WTC11 (cell line): Measurements from ENCODE around the gene SOWAHA. TPM values are rescaled to one million over a fixed set of nuclear protein-coding genes. Genes with fewer than 3 reads are reported as not detected.

ENCODE experiments used
- ATAC-seq: fragments of 200-7000 bp; cut with Tn5 transposase; 2 replicates; pipeline ENCODE4 v1.10.0; 2021; ENCODE audit warnings: mild to moderate bottlenecking, moderate library complexity
- CTCF ChIA-PET: fragments of 300-600 bp; sonication (Branson Sonifier 250); formaldehyde crosslinking; loops from one replicate; lab custom pipeline; 2021; ENCODE audit warnings: antibody characterized with exemption; lab: Charles Lee
- POLR2A ChIA-PET: fragments of 350-600 bp; sonication (Branson Sonifier 250); formaldehyde crosslinking; loops from one replicate; lab custom pipeline; 2021; ENCODE audit warnings: antibody characterized with exemption; lab: Charles Lee
- DNase-seq: peaks from one replicate; pipeline ENCODE4 v3.0.0; 2021; ENCODE audit warnings: low spot score
- H3K27ac Mint-ChIP-seq: 2 replicates; pipeline ENCODE4 v1.8.0; 2021; ENCODE audit warnings: mixed read lengths
- H3K27me3 Mint-ChIP-seq: 2 replicates; pipeline ENCODE4 v1.8.0; 2021; ENCODE audit warnings: low read depth, mild to moderate bottlenecking, moderate library complexity, mixed read lengths
- H3K36me3 Mint-ChIP-seq: 2 replicates; pipeline ENCODE4 v1.8.0; 2021; ENCODE audit warnings: mixed read lengths
- H3K4me1 Mint-ChIP-seq: 2 replicates; pipeline ENCODE4 v1.8.0; 2022; ENCODE audit warnings: mixed read lengths
- H3K4me3 Mint-ChIP-seq: 2 replicates; pipeline ENCODE4 v1.8.0; 2021; ENCODE audit warnings: mild to moderate bottlenecking, moderate library complexity, mixed read lengths
- H3K9me3 Mint-ChIP-seq: 2 replicates; pipeline ENCODE4 v1.8.0; 2021; ENCODE audit warnings: mixed read lengths
- ARID4B ChIP-seq: sonication (generic); formaldehyde crosslinking; IDR thresholded peaks from 2 replicates; pipeline ENCODE4 v1.8.0; 2023; ENCODE audit warnings: missing genetic modification reagents, mild to moderate bottlenecking, borderline replicate concordance
- ATF3 ChIP-seq: sonication (generic); formaldehyde crosslinking; conservative IDR thresholded peaks from 2 replicates; pipeline ENCODE4 v1.8.1; 2022; ENCODE audit warnings: mild to moderate bottlenecking, missing genetic modification reagents
- CDX4 ChIP-seq: fragments of 250-450 bp; sonication (Bioruptor Pico); IDR thresholded peaks from 2 replicates; pipeline ENCODE4 v1.9.0; 2021; ENCODE audit warnings: moderate library complexity, mild to moderate bottlenecking, inconsistent platforms, borderline replicate concordance
- CTCF ChIP-seq: fragments of 200-600 bp; IDR thresholded peaks from 2 replicates; pipeline ENCODE4 v1.8.0; 2022; ENCODE audit warnings: antibody characterized with exemption
- E2F5 ChIP-seq: sonication (generic); formaldehyde crosslinking; IDR thresholded peaks from 2 replicates; pipeline ENCODE4 v1.8.1; 2022; ENCODE audit warnings: mild to moderate bottlenecking, moderate library complexity, missing genetic modification reagents
- ELF4 ChIP-seq: sonication (generic); formaldehyde crosslinking; IDR thresholded peaks from 2 replicates; pipeline ENCODE4 v1.8.1; 2022; ENCODE audit warnings: low read depth, mild to moderate bottlenecking, moderate library complexity, missing genetic modification reagents
- NR2C2 ChIP-seq: sonication (generic); formaldehyde crosslinking; IDR thresholded peaks from 2 replicates; pipeline ENCODE4 v1.8.0; 2022; ENCODE audit warnings: mild to moderate bottlenecking, missing genetic modification reagents
- PRRX2 ChIP-seq: fragments of 250-450 bp; sonication (Bioruptor Pico); IDR thresholded peaks from 2 replicates; pipeline ENCODE4 v1.8.0; 2021; ENCODE audit warnings: mild to moderate bottlenecking
- SMAD3 ChIP-seq: sonication (generic); formaldehyde crosslinking; IDR thresholded peaks from 2 replicates; pipeline ENCODE4 v1.8.0; 2022; ENCODE audit warnings: missing genetic modification reagents, mild to moderate bottlenecking, borderline replicate concordance
- SMAD4 ChIP-seq: sonication (generic); formaldehyde crosslinking; IDR thresholded peaks from 2 replicates; pipeline ENCODE4 v1.8.0; 2022; ENCODE audit warnings: mild to moderate bottlenecking, missing genetic modification reagents
- ZNF281 ChIP-seq: sonication (generic); formaldehyde crosslinking; IDR thresholded peaks from 2 replicates; pipeline ENCODE4 v1.8.0; 2023; ENCODE audit warnings: mild to moderate bottlenecking, missing genetic modification reagents
- total RNA-seq: library from RNA; stranded (reverse); gene quantifications from 3 replicates; pipeline ENCODE4 v1.2.3, GENCODE V29; 2021

Gene SOWAHA
- total RNA-seq, 1 experiment from 2014 or later: 0.11 TPM

GRCh38 chr5:132790201-132790865, 22.8 kb upstream of the SOWAHA start (continued):
- TF ChIP-seq ZNF281: no peak

- no peak for TF ChIP-seq SMAD4 (CRISPR knock-in tag)
- TF ChIP-seq PRRX2 (CRISPR knock-in tag): no peak
- TF ChIP-seq ATF3 (CRISPR knock-in tag): no peak
- no peak for TF ChIP-seq ELF4 (CRISPR knock-in tag)
- TF ChIP-seq SMAD3 (CRISPR knock-in tag): no peak
- TF ChIP-seq E2F5: no peak
- no peak for TF ChIP-seq CDX4 (CRISPR knock-in tag)
- TF ChIP-seq CTCF: no peak
- Mint-ChIP-seq H3K36me3 (no peaks in the 10 kb centered on the region), H3K9me3 (peaks cover 3% of the 10 kb centered on the region), H3K27me3 (peaks cover 8% of the 10 kb centered on the region), H3K4me1 (peaks cover 6% of the 10 kb centered on the region; the same call in 1 of the 2 replicates), H3K27ac (no peak overlapping the region), H3K4me3 (no peak overlapping the region)
- CTCF ChIA-PET: interaction anchor here (1.3 kb wide), 1 partner anchor 16 kb away, joined by 4 read pairs; no protein-coding TSS in a partner anchor
- ATAC-seq: no peak
- POLR2A ChIA-PET: no interaction called here
- no peak for DNase-seq
Observed at GRCh38 chr5:132791026-132791425, 22.1 kb upstream of the SOWAHA start.

- H3K4me1 Mint-ChIP-seq: no peaks in the 10 kb centered on the region
- no peaks in the 10 kb centered on the region for H3K36me3 Mint-ChIP-seq
- ChIA-PET POLR2A (no interaction called here), CTCF (interaction anchor here (0.6 to 3.0 kb wide), 2 partner anchors 10 to 292 kb away, joined by 3 to 21 read pairs; no protein-coding TSS in a partner anchor)
- no peak overlapping the region for H3K4me3 Mint-ChIP-seq
- H3K27ac Mint-ChIP-seq: no peak overlapping the region
- ATAC-seq (no peak), DNase-seq (no peak)
- peaks cover 4% of the 10 kb centered on the region for H3K27me3 Mint-ChIP-seq
- TF ChIP-seq ARID4B (no peak), NR2C2 (CRISPR knock-in tag) (no peak)
- H3K9me3 Mint-ChIP-seq: no peaks in the 10 kb centered on the region
Observed at GRCh38 chr5:132797651-132798050, 15.5 kb upstream of the SOWAHA start.
